ENCODE data around the gene AP2A2. TPM values are rescaled to one million over a fixed set of nuclear protein-coding genes. Genes with fewer than 3 reads are reported as not detected.
A peak's percentile ranks its signal among the peaks of the same experiment; 100 is the strongest.

Gene AP2A2
- total RNA-seq, 1 experiment from 2014 or later, result 62.0 TPM

DNA sequence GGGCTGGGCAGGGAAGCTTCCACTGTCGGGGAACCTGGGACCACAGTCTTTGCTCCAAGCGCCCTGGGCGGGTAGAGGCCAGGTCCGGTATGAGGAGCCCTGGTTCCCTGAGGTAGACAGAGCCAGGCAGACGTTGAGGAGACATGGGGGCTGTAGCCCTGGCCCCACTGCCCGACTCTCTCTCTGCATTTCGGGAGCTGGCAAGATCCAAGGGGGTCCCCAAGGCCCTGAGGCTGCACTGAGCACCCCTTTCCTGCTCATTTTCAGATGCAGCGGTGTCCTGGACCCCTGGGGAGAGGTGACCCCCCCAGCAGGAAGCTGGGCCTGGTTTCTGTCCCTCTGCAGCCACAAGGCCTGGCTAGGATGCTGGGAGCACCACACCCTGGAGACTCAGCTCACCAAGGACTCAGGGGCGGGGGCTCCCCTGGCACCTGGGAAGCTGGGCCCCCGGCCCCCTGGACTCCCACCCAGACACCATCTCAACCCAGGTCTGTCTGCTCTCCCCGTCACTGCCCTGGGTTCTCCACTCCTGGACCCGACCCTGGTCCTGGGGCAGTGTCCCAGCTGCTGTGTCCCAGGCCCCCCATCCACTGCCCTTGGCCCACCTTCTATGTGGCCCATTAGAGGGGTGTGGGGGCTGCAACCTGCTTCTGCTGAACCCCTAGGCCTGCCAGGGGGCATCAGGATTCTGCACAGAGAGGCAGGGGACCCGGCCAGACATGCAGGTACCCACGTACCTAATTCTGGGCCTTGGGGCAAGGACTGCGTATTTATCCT, 125.9 kb downstream of the AP2A2 start:
- ChIA-PET CTCF (interaction anchor here (1.6 to 1.8 kb wide), 2 partner anchors 203 to 211 kb away, joined by 3 to 5 read pairs; no protein-coding TSS in a partner anchor), POLR2A (ENCODE audit: low non-redundant PET) (no interaction called here)
- intact Hi-C loops (cut with micrococcal nuclease; ENCODE audit: unreplicated experiment), result loop anchor here (2.0 kb wide), 1 partner anchor 203 kb away; no protein-coding TSS in a partner anchor
- DNase-seq (ENCODE audit: low spot score), result no peak
- H3K4me1 ChIP-seq (ENCODE audit: insufficient read depth, low read length, poor library complexity, severe bottlenecking), result no peaks in the 10 kb centered on the region
- H3K36me3 ChIP-seq (ENCODE audit: insufficient read depth, low read length, poor library complexity, severe bottlenecking), result no peaks in the 10 kb centered on the region
- BruUV-seq (replicated peaks), result no TSS peak
- TF ChIP-seq, protein P1, sequence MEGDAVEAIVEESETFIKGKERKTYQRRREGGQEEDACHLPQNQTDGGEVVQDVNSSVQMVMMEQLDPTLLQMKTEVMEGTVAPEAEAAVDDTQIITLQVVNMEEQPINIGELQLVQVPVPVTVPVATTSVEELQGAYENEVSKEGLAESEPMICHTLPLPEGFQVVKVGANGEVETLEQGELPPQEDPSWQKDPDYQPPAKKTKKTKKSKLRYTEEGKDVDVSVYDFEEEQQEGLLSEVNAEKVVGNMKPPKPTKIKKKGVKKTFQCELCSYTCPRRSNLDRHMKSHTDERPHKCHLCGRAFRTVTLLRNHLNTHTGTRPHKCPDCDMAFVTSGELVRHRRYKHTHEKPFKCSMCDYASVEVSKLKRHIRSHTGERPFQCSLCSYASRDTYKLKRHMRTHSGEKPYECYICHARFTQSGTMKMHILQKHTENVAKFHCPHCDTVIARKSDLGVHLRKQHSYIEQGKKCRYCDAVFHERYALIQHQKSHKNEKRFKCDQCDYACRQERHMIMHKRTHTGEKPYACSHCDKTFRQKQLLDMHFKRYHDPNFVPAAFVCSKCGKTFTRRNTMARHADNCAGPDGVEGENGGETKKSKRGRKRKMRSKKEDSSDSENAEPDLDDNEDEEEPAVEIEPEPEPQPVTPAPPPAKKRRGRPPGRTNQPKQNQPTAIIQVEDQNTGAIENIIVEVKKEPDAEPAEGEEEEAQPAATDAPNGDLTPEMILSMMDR (conservative IDR thresholded peaks at IDR 0.05; ENCODE audit: low read depth, low read length), result no peak
- no peak for TF ChIP-seq EZH2 (IDR thresholded peaks at IDR 0.05; ENCODE audit: borderline replicate concordance, low read depth, low read length, poor library complexity, severe bottlenecking)
- H3K27me3 ChIP-seq (replicated peaks; ENCODE audit: insufficient read depth, low read depth, low read length, poor library complexity), result no peaks in the 10 kb centered on the region
- no peaks in the 10 kb centered on the region for H3K9me3 ChIP-seq (ENCODE audit: low read depth, low read length, poor library complexity, severe bottlenecking)
- no peak overlapping the region for H3K27ac ChIP-seq (ENCODE audit: low read depth, low read length, poor library complexity, severe bottlenecking)
- no peak overlapping the region for H3K4me3 ChIP-seq (ENCODE audit: low read depth, low read length, poor library complexity, severe bottlenecking)

GRCh38 chr11:1052133-1053011, 126.7 kb downstream of the AP2A2 start:
- ChIA-PET POLR2A (ENCODE audit: low non-redundant PET) (no interaction called here), CTCF (interaction anchor here (1.6 to 1.8 kb wide), 2 partner anchors 204 to 212 kb away, joined by 3 to 5 read pairs; no protein-coding TSS in a partner anchor)
- Histone ChIP-seq H3K27ac (ENCODE audit: low read depth, low read length, poor library complexity, severe bottlenecking) (no peak overlapping the region), H3K27me3 (replicated peaks; ENCODE audit: insufficient read depth, low read depth, low read length, poor library complexity) (no peaks in the 10 kb centered on the region), H3K4me3 (ENCODE audit: low read depth, low read length, poor library complexity, severe bottlenecking) (no peak overlapping the region), H3K36me3 (ENCODE audit: insufficient read depth, low read length, poor library complexity, severe bottlenecking) (no peaks in the 10 kb centered on the region), H3K4me1 (ENCODE audit: insufficient read depth, low read length, poor library complexity, severe bottlenecking) (no peaks in the 10 kb centered on the region), H3K9me3 (ENCODE audit: low read depth, low read length, poor library complexity, severe bottlenecking) (no peaks in the 10 kb centered on the region)
- BruUV-seq (replicated peaks), result no TSS peak
- intact Hi-C loops (cut with micrococcal nuclease; ENCODE audit: unreplicated experiment), result no loop called here
- no peak for TF ChIP-seq EZH2 (IDR thresholded peaks at IDR 0.05; ENCODE audit: borderline replicate concordance, low read depth, low read length, poor library complexity, severe bottlenecking)
- TF ChIP-seq, protein P1 (conservative IDR thresholded peaks at IDR 0.05; ENCODE audit: low read depth, low read length), result no peak
- no peak for DNase-seq (ENCODE audit: low spot score)

DNA sequence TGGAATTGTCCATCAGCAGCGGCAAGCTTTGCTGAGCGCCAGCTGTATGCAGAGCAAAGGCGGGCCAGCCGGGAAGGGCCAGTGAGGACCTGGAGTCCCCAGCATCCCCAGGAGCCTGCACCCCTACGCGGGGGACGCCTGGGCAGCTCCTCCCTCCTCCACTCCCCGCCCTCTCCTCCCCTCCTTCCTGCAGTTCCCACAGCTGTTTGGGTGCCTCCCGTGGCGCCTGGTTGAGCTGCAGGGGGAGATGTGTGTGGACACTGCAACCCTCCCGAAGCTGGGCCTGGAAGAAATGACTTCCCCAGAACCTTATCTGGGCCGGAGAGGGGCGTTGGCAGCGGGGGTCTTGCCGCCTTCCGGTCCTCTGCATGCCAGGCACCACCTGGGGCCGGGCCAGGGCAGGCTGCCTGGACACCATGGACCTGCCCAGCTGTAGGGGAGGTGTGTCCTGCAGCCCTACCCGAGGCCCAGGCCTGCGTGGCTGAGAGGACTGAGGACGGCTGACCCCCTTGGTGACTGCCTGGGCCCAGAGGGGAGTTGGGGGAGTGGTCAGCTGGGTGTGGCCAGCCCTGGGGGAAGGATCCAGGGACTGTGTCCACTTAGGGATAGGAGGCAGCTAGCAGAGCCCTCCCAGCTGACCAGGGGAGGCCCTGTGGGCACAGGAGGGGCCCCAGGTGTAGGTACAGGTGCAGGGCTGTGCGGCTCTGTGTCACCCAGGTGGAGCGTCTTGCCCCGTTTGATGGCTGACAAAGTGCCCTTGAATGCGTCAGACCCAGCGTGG, 127.6 kb downstream of the AP2A2 start:
- ChIA-PET CTCF (interaction anchor here (0.6 kb wide), 1 partner anchor 15 kb away, joined by 6 read pairs; no protein-coding TSS in a partner anchor), POLR2A (ENCODE audit: low non-redundant PET) (no interaction called here)
- no peaks in the 10 kb centered on the region for H3K36me3 ChIP-seq (ENCODE audit: insufficient read depth, low read length, poor library complexity, severe bottlenecking)
- intact Hi-C loops (cut with micrococcal nuclease; ENCODE audit: unreplicated experiment), result no loop called here
- no peaks in the 10 kb centered on the region for H3K4me1 ChIP-seq (ENCODE audit: insufficient read depth, low read length, poor library complexity, severe bottlenecking)
- H3K4me3 ChIP-seq (ENCODE audit: low read depth, low read length, poor library complexity, severe bottlenecking), result no peak overlapping the region
- TF ChIP-seq, protein P1 (conservative IDR thresholded peaks at IDR 0.05; ENCODE audit: low read depth, low read length), result no peak
- no peak for TF ChIP-seq EZH2 (IDR thresholded peaks at IDR 0.05; ENCODE audit: borderline replicate concordance, low read depth, low read length, poor library complexity, severe bottlenecking)
- no peaks in the 10 kb centered on the region for H3K9me3 ChIP-seq (ENCODE audit: low read depth, low read length, poor library complexity, severe bottlenecking)
- H3K27ac ChIP-seq (ENCODE audit: low read depth, low read length, poor library complexity, severe bottlenecking), result no peak overlapping the region
- DNase-seq (ENCODE audit: low spot score), result peak; percentile 44
- no TSS peak for BruUV-seq (replicated peaks)
- no peaks in the 10 kb centered on the region for H3K27me3 ChIP-seq (replicated peaks; ENCODE audit: insufficient read depth, low read depth, low read length, poor library complexity)
